Neuron (in vitro differentiated cells): ENCODE measurements around the gene POLR3K.
A peak's percentile ranks its signal among the peaks of the same experiment; 100 is the strongest.

Source experiments
- H2AFZ ChIP-seq: one replicate; pipeline ENCODE4 v1.6.1; 2013; ENCODE audit warnings: low read depth, mild to moderate bottlenecking, inconsistent platforms, low read length, moderate library complexity
- H3K27me3 ChIP-seq: one replicate; pipeline ENCODE4 v1.6.1; 2013; ENCODE audit warnings: low read length; ENCODE audit not compliant: insufficient read depth
- H3K36me3 ChIP-seq: one replicate; pipeline ENCODE4 v1.6.1; 2013; ENCODE audit warnings: low read length; ENCODE audit not compliant: insufficient read depth
- H3K4me1 ChIP-seq: one replicate; pipeline ENCODE4 v1.6.1; 2013; ENCODE audit warnings: low read length; ENCODE audit not compliant: insufficient read depth
- H3K4me3 ChIP-seq: 2 replicates; pipeline ENCODE4 v1.5.1; 2013; ENCODE audit warnings: mild to moderate bottlenecking, low read length, moderate library complexity
- H3K9me3 ChIP-seq: one replicate; pipeline ENCODE4 v1.6.1; 2013; ENCODE audit warnings: low read length

POLR3K gene

GRCh38 chr16:75580-76501, 22.4 kb upstream of the POLR3K start:
- Histone ChIP-seq H3K36me3 (peaks cover 11% of the 10 kb centered on the region), H3K4me1 (peaks cover 57% of the 10 kb centered on the region)

GRCh38 chr16:74747-75334, 21.4 kb upstream of the POLR3K start:
- H3K27me3 ChIP-seq, result no peaks in the 10 kb centered on the region
- H3K9me3 ChIP-seq, result no peaks in the 10 kb centered on the region
- H3K4me1 ChIP-seq, result peaks cover 62% of the 10 kb centered on the region
- no peak overlapping the region for H2AFZ ChIP-seq
- H3K36me3 ChIP-seq, result peaks cover 6% of the 10 kb centered on the region
- H3K4me3 ChIP-seq, result no peak overlapping the region

More at GRCh38 chr16:75580-76501, 22.4 kb upstream of the POLR3K start:
- H2AFZ ChIP-seq, result no peak overlapping the region
- no peaks in the 10 kb centered on the region for H3K27me3 ChIP-seq
- H3K9me3 ChIP-seq, result no peaks in the 10 kb centered on the region
- H3K4me3 ChIP-seq, result no peak overlapping the region

GRCh38 chr16:74051-74746, 20.8 kb upstream of the POLR3K start:
- H3K4me1 ChIP-seq, result peaks cover 67% of the 10 kb centered on the region

GRCh38 chr16:72561-73548, 19.4 kb upstream of the POLR3K start, which contains the start of gene RHBDF1:
Gene RHBDF1, minus strand, starts transcription at chr16:72631. Its CDS starts 7,616 bp downstream, at chr16:65015.
- peak within 1 kb of the TSS; percentile 24 for H2AFZ ChIP-seq
- H3K36me3 ChIP-seq, result peaks cover 2% of the 10 kb centered on the region
- H3K27me3 ChIP-seq, result no peaks in the 10 kb centered on the region
- H3K4me1 ChIP-seq, result peaks cover 69% of the 10 kb centered on the region
- H3K9me3 ChIP-seq, result no peaks in the 10 kb centered on the region
- peak within 1 kb of the TSS; percentile 85 for H3K4me3 ChIP-seq

More at GRCh38 chr16:74051-74746, 20.8 kb upstream of the POLR3K start:
- Histone ChIP-seq H3K4me3 (no peak overlapping the region), H2AFZ (no peak overlapping the region), H3K27me3 (no peaks in the 10 kb centered on the region), H3K36me3 (peaks cover 2% of the 10 kb centered on the region), H3K9me3 (no peaks in the 10 kb centered on the region)

GRCh38 chr16:71540-72401, 18.4 kb upstream of the POLR3K start:
- Histone ChIP-seq H3K4me3 (peak overlapping the region; percentile 85), H3K36me3 (peaks cover 2% of the 10 kb centered on the region), H2AFZ (peak overlapping the region; percentile 24), H3K4me1 (peaks cover 61% of the 10 kb centered on the region), H3K9me3 (no peaks in the 10 kb centered on the region), H3K27me3 (no peaks in the 10 kb centered on the region)

GRCh38 chr16:71210-71539, 17.8 kb upstream of the POLR3K start:
- Histone ChIP-seq H3K9me3 (no peaks in the 10 kb centered on the region), H2AFZ (no peak overlapping the region), H3K36me3 (peaks cover 2% of the 10 kb centered on the region), H3K27me3 (no peaks in the 10 kb centered on the region), H3K4me1 (peaks cover 55% of the 10 kb centered on the region), H3K4me3 (peak overlapping the region; percentile 85)

GRCh38 chr16:69181-69580, 15.8 kb upstream of the POLR3K start:
- H3K4me3 ChIP-seq, result no peak overlapping the region
- peaks cover 37% of the 10 kb centered on the region for H3K4me1 ChIP-seq
- no peaks in the 10 kb centered on the region for H3K9me3 ChIP-seq
- no peak overlapping the region for H2AFZ ChIP-seq
- peaks cover 5% of the 10 kb centered on the region for H3K36me3 ChIP-seq
- no peaks in the 10 kb centered on the region for H3K27me3 ChIP-seq

GRCh38 chr16:67884-68789, 14.7 kb upstream of the POLR3K start:
- peaks cover 31% of the 10 kb centered on the region for H3K4me1 ChIP-seq
- H3K4me3 ChIP-seq, result no peak overlapping the region
- peaks cover 10% of the 10 kb centered on the region for H3K36me3 ChIP-seq
- H2AFZ ChIP-seq, result no peak overlapping the region
- H3K9me3 ChIP-seq, result no peaks in the 10 kb centered on the region
- H3K27me3 ChIP-seq, result no peaks in the 10 kb centered on the region

- H3K27me3 ChIP-seq, result no peaks in the 10 kb centered on the region
- peaks cover 17% of the 10 kb centered on the region for H3K36me3 ChIP-seq
- no peak overlapping the region for H2AFZ ChIP-seq
- no peaks in the 10 kb centered on the region for H3K9me3 ChIP-seq
- peaks cover 26% of the 10 kb centered on the region for H3K4me1 ChIP-seq
- H3K4me3 ChIP-seq, result no peak overlapping the region
Observed at GRCh38 chr16:67183-67791, 13.9 kb upstream of the POLR3K start.

GRCh38 chr16:66309-67182, 13.1 kb upstream of the POLR3K start:
- Histone ChIP-seq H3K9me3 (no peaks in the 10 kb centered on the region), H3K4me1 (peaks cover 26% of the 10 kb centered on the region)

More at GRCh38 chr16:66309-67182, 13.1 kb upstream of the POLR3K start:
- Histone ChIP-seq H3K27me3 (no peaks in the 10 kb centered on the region), H2AFZ (no peak overlapping the region), H3K4me3 (no peak overlapping the region), H3K36me3 (peaks cover 17% of the 10 kb centered on the region)
